Activated CD4-positive, alpha-beta T cell treated with anti-CD3 and anti-CD28 coated beads, Interleukin-2, amount 10 ng/mL, durations not matched to agents 24 days and 14 days (primary cell): ENCODE measurements around the gene FAM47B. TPM values are rescaled to one million over a fixed set of nuclear protein-coding genes. Genes with fewer than 3 reads are reported as not detected.

Experiments used
- DNase-seq: peaks from one replicate; pipeline ENCODE4 v3.0.0; 2022
- H3K27ac Mint-ChIP-seq: one replicate; pipeline ENCODE4 v1.8.0; 2022; ENCODE audit warnings: mild to moderate bottlenecking, mixed read lengths
- H3K27me3 Mint-ChIP-seq: one replicate; pipeline ENCODE4 v1.8.0; 2022; ENCODE audit warnings: mixed read lengths
- H3K36me3 Mint-ChIP-seq: one replicate; pipeline ENCODE4 v1.8.0; 2022; ENCODE audit warnings: low read depth, mild to moderate bottlenecking, mixed read lengths
- H3K4me1 Mint-ChIP-seq: one replicate; pipeline ENCODE4 v1.8.0; 2021; ENCODE audit warnings: mixed read lengths
- H3K4me3 Mint-ChIP-seq: one replicate; pipeline ENCODE4 v1.8.0; 2022; ENCODE audit warnings: mild to moderate bottlenecking, moderate library complexity, mixed read lengths
- H3K9me3 Mint-ChIP-seq: one replicate; pipeline ENCODE4 v1.8.0; 2021; ENCODE audit warnings: mixed read lengths
- intact Hi-C: fragments of 100-400 bp; cut with micrococcal nuclease; formaldehyde crosslinking; loops from one replicate; pipeline ENCODE4 v1.15.1; 2023
- total RNA-seq: library from RNA; stranded (reverse); gene quantifications from 2 replicates; pipeline ENCODE4 v1.2.3, GENCODE V29; 2022

Gene FAM47B
- total RNA-seq: not detected in 2 replicates

- no peaks in the 10 kb centered on the region for H3K36me3 Mint-ChIP-seq
- H3K9me3 Mint-ChIP-seq: no peaks in the 10 kb centered on the region
- no peaks in the 10 kb centered on the region for H3K27me3 Mint-ChIP-seq
- intact Hi-C loops: no loop called here
- no peak for DNase-seq
- H3K4me3 Mint-ChIP-seq: no peak within 1 kb of the TSS
- H3K27ac Mint-ChIP-seq: no peak within 1 kb of the TSS
- H3K4me1 Mint-ChIP-seq: no peaks in the 10 kb centered on the region
Measured at GRCh38 chrX:34942496-34942895, at the start of gene FAM47B. Gene FAM47B (plus strand): TSS chrX:34942796. CDS start chrX:34942832, 36 bp downstream.

- Mint-ChIP-seq H3K4me1 (no peaks in the 10 kb centered on the region), H3K36me3 (no peaks in the 10 kb centered on the region), H3K27me3 (no peaks in the 10 kb centered on the region), H3K9me3 (no peaks in the 10 kb centered on the region), H3K4me3 (no peak overlapping the region), H3K27ac (no peak overlapping the region)
- intact Hi-C loops: no loop called here
- no peak for DNase-seq
Measured at GRCh38 chrX:34893741-34894140, 48.9 kb upstream of the FAM47B start.

GRCh38 chrX:34900691-34901090 lies 41.9 kb upstream of the FAM47B start:
- H3K27ac Mint-ChIP-seq: no peak overlapping the region

GRCh38 chrX:34901761-34902160 lies 40.8 kb upstream of the FAM47B start:
- no peaks in the 10 kb centered on the region for H3K27me3 Mint-ChIP-seq
- H3K4me3 Mint-ChIP-seq: no peak overlapping the region
- H3K27ac Mint-ChIP-seq: no peak overlapping the region
- no peaks in the 10 kb centered on the region for H3K36me3 Mint-ChIP-seq
- no peak for DNase-seq
- no peaks in the 10 kb centered on the region for H3K4me1 Mint-ChIP-seq
- intact Hi-C loops: no loop called here
- H3K9me3 Mint-ChIP-seq: peaks cover 3% of the 10 kb centered on the region

More at GRCh38 chrX:34900691-34901090, 41.9 kb upstream of the FAM47B start:
- intact Hi-C loops: no loop called here
- no peaks in the 10 kb centered on the region for H3K36me3 Mint-ChIP-seq
- peaks cover 3% of the 10 kb centered on the region for H3K9me3 Mint-ChIP-seq
- no peak for DNase-seq
- H3K27me3 Mint-ChIP-seq: no peaks in the 10 kb centered on the region
- H3K4me1 Mint-ChIP-seq: no peaks in the 10 kb centered on the region
- no peak overlapping the region for H3K4me3 Mint-ChIP-seq

- Mint-ChIP-seq H3K27me3 (no peaks in the 10 kb centered on the region), H3K4me3 (no peak overlapping the region), H3K36me3 (no peaks in the 10 kb centered on the region), H3K4me1 (no peaks in the 10 kb centered on the region), H3K9me3 (peaks cover 3% of the 10 kb centered on the region), H3K27ac (no peak overlapping the region)
- no peak for DNase-seq
- intact Hi-C loops: no loop called here
Measured at GRCh38 chrX:34903316-34903715, 39.3 kb upstream of the FAM47B start.

- peaks cover 3% of the 10 kb centered on the region for H3K9me3 Mint-ChIP-seq
- DNase-seq: no peak
- no peaks in the 10 kb centered on the region for H3K4me1 Mint-ChIP-seq
- no peaks in the 10 kb centered on the region for H3K36me3 Mint-ChIP-seq
- H3K4me3 Mint-ChIP-seq: no peak overlapping the region
- no peaks in the 10 kb centered on the region for H3K27me3 Mint-ChIP-seq
- intact Hi-C loops: no loop called here
- H3K27ac Mint-ChIP-seq: no peak overlapping the region
Measured at GRCh38 chrX:34909151-34909550, 33.4 kb upstream of the FAM47B start.

GRCh38 chrX:34915463-34916225 lies 27.0 kb upstream of the FAM47B start:
- H3K9me3 Mint-ChIP-seq: no peaks in the 10 kb centered on the region
- H3K4me1 Mint-ChIP-seq: no peaks in the 10 kb centered on the region
- no peak overlapping the region for H3K4me3 Mint-ChIP-seq

GRCh38 chrX:34917146-34917545 lies 25.4 kb upstream of the FAM47B start:
- no peaks in the 10 kb centered on the region for H3K27me3 Mint-ChIP-seq
- no peak overlapping the region for H3K27ac Mint-ChIP-seq
- H3K9me3 Mint-ChIP-seq: no peaks in the 10 kb centered on the region
- H3K4me3 Mint-ChIP-seq: no peak overlapping the region
- no peak for DNase-seq
- no peaks in the 10 kb centered on the region for H3K36me3 Mint-ChIP-seq
- intact Hi-C loops: no loop called here
- H3K4me1 Mint-ChIP-seq: no peaks in the 10 kb centered on the region

More at GRCh38 chrX:34915463-34916225, 27.0 kb upstream of the FAM47B start:
- intact Hi-C loops: no loop called here
- no peak overlapping the region for H3K27ac Mint-ChIP-seq
- no peaks in the 10 kb centered on the region for H3K36me3 Mint-ChIP-seq
- H3K27me3 Mint-ChIP-seq: no peaks in the 10 kb centered on the region
- DNase-seq: no peak

- H3K9me3 Mint-ChIP-seq: no peaks in the 10 kb centered on the region
- H3K27ac Mint-ChIP-seq: no peak overlapping the region
- intact Hi-C loops: no loop called here
- no peaks in the 10 kb centered on the region for H3K36me3 Mint-ChIP-seq
- DNase-seq: no peak
- H3K27me3 Mint-ChIP-seq: no peaks in the 10 kb centered on the region
- H3K4me1 Mint-ChIP-seq: no peaks in the 10 kb centered on the region
- H3K4me3 Mint-ChIP-seq: no peak overlapping the region
Measured at GRCh38 chrX:34918091-34918736, 24.4 kb upstream of the FAM47B start.

GRCh38 chrX:34918856-34919255 lies 23.7 kb upstream of the FAM47B start:
- intact Hi-C loops: no loop called here
- no peak overlapping the region for H3K27ac Mint-ChIP-seq
- no peaks in the 10 kb centered on the region for H3K36me3 Mint-ChIP-seq

GRCh38 chrX:34927866-34928265 lies 14.7 kb upstream of the FAM47B start:
- Mint-ChIP-seq H3K27me3 (no peaks in the 10 kb centered on the region), H3K4me3 (no peak overlapping the region), H3K4me1 (no peaks in the 10 kb centered on the region), H3K27ac (no peak overlapping the region), H3K9me3 (no peaks in the 10 kb centered on the region), H3K36me3 (no peaks in the 10 kb centered on the region)
- intact Hi-C loops: no loop called here
- no peak for DNase-seq

More at GRCh38 chrX:34918856-34919255, 23.7 kb upstream of the FAM47B start:
- H3K4me3 Mint-ChIP-seq: no peak overlapping the region
- H3K27me3 Mint-ChIP-seq: no peaks in the 10 kb centered on the region
- DNase-seq: no peak
- no peaks in the 10 kb centered on the region for H3K9me3 Mint-ChIP-seq
- H3K4me1 Mint-ChIP-seq: no peaks in the 10 kb centered on the region

GRCh38 chrX:34943235-34943634 lies 639 bp downstream of the FAM47B start:
- no peaks in the 10 kb centered on the region for H3K4me1 Mint-ChIP-seq
- H3K9me3 Mint-ChIP-seq: no peaks in the 10 kb centered on the region
- no peak overlapping the region for H3K27ac Mint-ChIP-seq
- H3K36me3 Mint-ChIP-seq: no peaks in the 10 kb centered on the region
- no peak for DNase-seq
- no peaks in the 10 kb centered on the region for H3K27me3 Mint-ChIP-seq
- intact Hi-C loops: no loop called here
- H3K4me3 Mint-ChIP-seq: no peak overlapping the region

- Mint-ChIP-seq H3K27me3 (no peaks in the 10 kb centered on the region), H3K36me3 (no peaks in the 10 kb centered on the region), H3K4me1 (no peaks in the 10 kb centered on the region), H3K4me3 (no peak overlapping the region), H3K9me3 (no peaks in the 10 kb centered on the region), H3K27ac (no peak overlapping the region)
- intact Hi-C loops: no loop called here
- no peak for DNase-seq
Measured at GRCh38 chrX:34956916-34957315, 14.3 kb downstream of the FAM47B start.

GRCh38 chrX:34961662-34962061 lies 19.1 kb downstream of the FAM47B start:
- no peaks in the 10 kb centered on the region for H3K4me1 Mint-ChIP-seq
- no peaks in the 10 kb centered on the region for H3K9me3 Mint-ChIP-seq
- no peak overlapping the region for H3K4me3 Mint-ChIP-seq
- H3K27me3 Mint-ChIP-seq: no peaks in the 10 kb centered on the region
- H3K36me3 Mint-ChIP-seq: no peaks in the 10 kb centered on the region
- intact Hi-C loops: no loop called here
- no peak overlapping the region for H3K27ac Mint-ChIP-seq
- no peak for DNase-seq
